Activated T-helper 2 cell treated with anti-CD3 and anti-CD28 coated beads, Interferon-gamma antibody, Interleukin-2, Interleukin-4, amounts not matched to agents 10 μg/mL and 5 μg/mL and 100 μg/mL, durations not matched to agents 14 hours and 24 hours and 36 hours (primary cell): ENCODE data around the gene KRT20. TPM values are rescaled to one million over a fixed set of nuclear protein-coding genes. Genes with fewer than 3 reads are reported as not detected.
"Not testable (repeated sequence)": the region's sequence is repeated elsewhere in the genome, so short reads cannot be mapped to it uniquely, and the experiment has no call there.

Source experiments
- DNase-seq: peaks from one replicate; pipeline ENCODE4 v3.0.0; 2021; ENCODE audit warnings: low spot score
- H3K27ac Mint-ChIP-seq: one replicate; pipeline ENCODE4 v1.8.0; 2021; ENCODE audit warnings: mixed read lengths
- H3K27me3 Mint-ChIP-seq: one replicate; pipeline ENCODE4 v1.8.0; 2021; ENCODE audit warnings: low read depth, mixed read lengths
- H3K36me3 Mint-ChIP-seq: one replicate; pipeline ENCODE4 v1.8.0; 2021; ENCODE audit warnings: low read depth, mixed read lengths
- H3K4me1 Mint-ChIP-seq: one replicate; pipeline ENCODE4 v1.8.0; 2021; ENCODE audit warnings: low read depth, mixed read lengths
- H3K4me3 Mint-ChIP-seq: one replicate; pipeline ENCODE4 v1.8.0; 2021; ENCODE audit warnings: low read depth, mild to moderate bottlenecking, moderate library complexity, mixed read lengths
- H3K9me3 Mint-ChIP-seq: one replicate; pipeline ENCODE4 v1.8.0; 2021; ENCODE audit warnings: mixed read lengths
- intact Hi-C: fragments of 100-400 bp; cut with micrococcal nuclease; formaldehyde crosslinking; loops from one replicate; pipeline ENCODE4 v1.15.1; 2023
- total RNA-seq: library from RNA; stranded (reverse); gene quantifications from 2 replicates; pipeline ENCODE4 v1.2.3, GENCODE V29; 2022

KRT20 gene
- total RNA-seq, 1 donor from 2014 or later, result not detected

- intact Hi-C loops, result no loop called here
- H3K4me3 Mint-ChIP-seq, result no peak overlapping the region
- peaks cover 16% of the 10 kb centered on the region for H3K27me3 Mint-ChIP-seq
- H3K36me3 Mint-ChIP-seq, result no peaks in the 10 kb centered on the region
- no peak overlapping the region for H3K27ac Mint-ChIP-seq
- DNase-seq, result no peak
- H3K9me3 Mint-ChIP-seq, result no peaks in the 10 kb centered on the region
- peaks cover 2% of the 10 kb centered on the region for H3K4me1 Mint-ChIP-seq
These were observed 25.5 kb downstream of the KRT20 start for GRCh38 chr17:40859536-40859935.

GRCh38 chr17:40858667-40859066, 26.4 kb downstream of the KRT20 start:
- H3K4me3 Mint-ChIP-seq, H3K36me3 Mint-ChIP-seq, H3K27ac Mint-ChIP-seq, DNase-seq, H3K4me1 Mint-ChIP-seq, intact Hi-C loops, H3K9me3 Mint-ChIP-seq: not testable (repeated sequence)
- H3K27me3 Mint-ChIP-seq, result peaks cover 20% of the 10 kb centered on the region

- intact Hi-C loops, result no loop called here
- no peak overlapping the region for H3K27ac Mint-ChIP-seq
These were observed 27.5 kb downstream of the KRT20 start for GRCh38 chr17:40857535-40857934.

GRCh38 chr17:40854175-40854814, 30.7 kb downstream of the KRT20 start:
- Mint-ChIP-seq H3K4me1 (peaks cover 5% of the 10 kb centered on the region), H3K27me3 (peaks cover 18% of the 10 kb centered on the region), H3K36me3 (no peaks in the 10 kb centered on the region), H3K4me3 (no peak overlapping the region), H3K9me3 (no peaks in the 10 kb centered on the region), H3K27ac (no peak overlapping the region)
- intact Hi-C loops, result no loop called here
- no peak for DNase-seq

More at GRCh38 chr17:40857535-40857934, 27.5 kb downstream of the KRT20 start:
- Mint-ChIP-seq H3K27me3 (peaks cover 25% of the 10 kb centered on the region), H3K4me1 (peaks cover 5% of the 10 kb centered on the region), H3K9me3 (no peaks in the 10 kb centered on the region), H3K36me3 (no peaks in the 10 kb centered on the region), H3K4me3 (no peak overlapping the region)
- no peak for DNase-seq

GRCh38 chr17:40852364-40852763, 32.7 kb downstream of the KRT20 start:
- Mint-ChIP-seq H3K4me1 (peaks cover 5% of the 10 kb centered on the region), H3K27me3 (peaks cover 22% of the 10 kb centered on the region), H3K27ac (no peak overlapping the region), H3K4me3 (no peak overlapping the region), H3K36me3 (no peaks in the 10 kb centered on the region), H3K9me3 (no peaks in the 10 kb centered on the region)
- no peak for DNase-seq
- intact Hi-C loops, result no loop called here

GRCh38 chr17:40850293-40850972, 34.6 kb downstream of the KRT20 start:
- Mint-ChIP-seq H3K36me3 (no peaks in the 10 kb centered on the region), H3K27me3 (peaks cover 30% of the 10 kb centered on the region), H3K27ac (no peak overlapping the region), H3K4me3 (no peak overlapping the region), H3K9me3 (no peaks in the 10 kb centered on the region), H3K4me1 (peaks cover 3% of the 10 kb centered on the region)
- DNase-seq, result no peak
- intact Hi-C loops, result no loop called here

- Mint-ChIP-seq H3K27me3 (peaks cover 32% of the 10 kb centered on the region), H3K36me3 (no peaks in the 10 kb centered on the region), H3K27ac (no peak overlapping the region), H3K9me3 (no peaks in the 10 kb centered on the region), H3K4me3 (no peak overlapping the region), H3K4me1 (peaks cover 3% of the 10 kb centered on the region)
- DNase-seq, result no peak
- intact Hi-C loops, result no loop called here
These were observed 35.3 kb downstream of the KRT20 start for GRCh38 chr17:40849723-40850122.

- Mint-ChIP-seq H3K27ac (no peak overlapping the region), H3K36me3 (no peaks in the 10 kb centered on the region), H3K4me1 (no peaks in the 10 kb centered on the region), H3K9me3 (no peaks in the 10 kb centered on the region), H3K27me3 (peaks cover 36% of the 10 kb centered on the region), H3K4me3 (no peak overlapping the region)
- intact Hi-C loops, result no loop called here
- no peak for DNase-seq
These were observed 36.3 kb downstream of the KRT20 start for GRCh38 chr17:40848583-40849235.

GRCh38 chr17:40846515-40847144, 38.4 kb downstream of the KRT20 start:
- no peak overlapping the region for H3K27ac Mint-ChIP-seq
- intact Hi-C loops, result no loop called here
- no peak overlapping the region for H3K4me3 Mint-ChIP-seq
- H3K27me3 Mint-ChIP-seq, result peaks cover 28% of the 10 kb centered on the region
- H3K4me1 Mint-ChIP-seq, result no peaks in the 10 kb centered on the region
- H3K36me3 Mint-ChIP-seq, result no peaks in the 10 kb centered on the region
- DNase-seq, result no peak
- no peaks in the 10 kb centered on the region for H3K9me3 Mint-ChIP-seq

- Mint-ChIP-seq H3K36me3 (no peaks in the 10 kb centered on the region), H3K4me1 (no peaks in the 10 kb centered on the region), H3K27ac (no peak overlapping the region), H3K27me3 (peaks cover 35% of the 10 kb centered on the region), H3K9me3 (no peaks in the 10 kb centered on the region), H3K4me3 (no peak overlapping the region)
- no peak for DNase-seq
- intact Hi-C loops, result no loop called here
These were observed 40.4 kb downstream of the KRT20 start for GRCh38 chr17:40844671-40845107.

GRCh38 chr17:40843242-40843641, 41.8 kb downstream of the KRT20 start:
- no peak for DNase-seq
- Mint-ChIP-seq H3K27me3 (peaks cover 35% of the 10 kb centered on the region), H3K4me1 (no peaks in the 10 kb centered on the region), H3K4me3 (no peak overlapping the region), H3K9me3 (no peaks in the 10 kb centered on the region), H3K36me3 (no peaks in the 10 kb centered on the region), H3K27ac (no peak overlapping the region)
- intact Hi-C loops, result no loop called here

GRCh38 chr17:40841246-40841645, 43.8 kb downstream of the KRT20 start:
- Mint-ChIP-seq H3K27ac (no peak overlapping the region), H3K4me1 (no peaks in the 10 kb centered on the region), H3K4me3 (no peak overlapping the region), H3K9me3 (no peaks in the 10 kb centered on the region), H3K27me3 (peaks cover 28% of the 10 kb centered on the region), H3K36me3 (no peaks in the 10 kb centered on the region)
- intact Hi-C loops, result no loop called here
- DNase-seq, result no peak

- no peak overlapping the region for H3K27ac Mint-ChIP-seq
- H3K36me3 Mint-ChIP-seq, result peaks cover 7% of the 10 kb centered on the region
- DNase-seq, result no peak
- H3K9me3 Mint-ChIP-seq, result no peaks in the 10 kb centered on the region
- no peak overlapping the region for H3K4me3 Mint-ChIP-seq
- H3K4me1 Mint-ChIP-seq, result no peaks in the 10 kb centered on the region
- peaks cover 12% of the 10 kb centered on the region for H3K27me3 Mint-ChIP-seq
- intact Hi-C loops, result no loop called here
These were observed 45.8 kb downstream of the KRT20 start for GRCh38 chr17:40839194-40839593.
